Mucosa of descending colon (tissue), 3 donors: ENCODE measurements around the gene PARD3B. TPM values are rescaled to one million over a fixed set of nuclear protein-coding genes. Genes with fewer than 3 reads are reported as not detected.

ENCODE experiments used
- ATAC-seq: fragments of 200-7000 bp; cut with Tn5 transposase; one replicate; pipeline ENCODE4 v1.9.1; 2020; ENCODE audit warnings: mild to moderate bottlenecking, moderate library complexity
- DNase-seq, 3 donors: peaks; one replicate each; pipeline ENCODE4 v3.0.0-alpha.2; 2020
- H3K36me3 ChIP-seq: fragments of 200-600 bp; one replicate; pipeline ENCODE4 v1.8.0; 2021; ENCODE audit warnings: low read depth, mild to moderate bottlenecking
- H3K4me1 ChIP-seq: fragments of 200-600 bp; one replicate; pipeline ENCODE4 v1.8.0; 2021; ENCODE audit warnings: low read depth, mild to moderate bottlenecking
- H3K4me3 ChIP-seq: fragments of 200-600 bp; one replicate; pipeline ENCODE4 v1.8.0; 2021; ENCODE audit warnings: mild to moderate bottlenecking
- H3K9me3 ChIP-seq: fragments of 200-600 bp; one replicate; pipeline ENCODE4 v1.8.0; 2021; ENCODE audit warnings: mild to moderate bottlenecking
- intact Hi-C, 2 donors: fragments of 100-400 bp; cut with DNase I in 1 of 2; cut with micrococcal nuclease in 1 of 2; formaldehyde crosslinking; loops; one replicate each; pipeline versions ENCODE4 v1.11.0 to v1.11.1; 2022; cut with DNase I, micrococcal nuclease
- total RNA-seq, 3 donors: library from RNA; stranded (reverse); fragmentation: NEBNext Ultra II Directional in 2 of 3; extraction: Animal tissue kit (Norgen Biotek cat#: 25700) in 2 of 3; gene quantifications; one replicate each; pipeline versions ENCODE4 v1.2.1 to v1.2.4, GENCODE V29; 2021 to 2023
- TF ChIP-seq, protein P1 (sequence below): fragments of 200-600 bp; IDR thresholded peaks from one replicate; pipeline ENCODE4 v1.8.0; 2022; ENCODE audit warnings: antibody characterized with exemption, mild to moderate bottlenecking
- donor health status: DM: no; HTN: no; CAD: no; lungs with moderate emphysema.
- donor health status: DM: no; HTN: no; CAD: no.
- donor health status: DM: no; HTN: yes; CAD: no.

PARD3B gene
- total RNA-seq, 3 donors from 2014 or later, result 21.1 to 56.8 (median 44.0) TPM

DNA sequence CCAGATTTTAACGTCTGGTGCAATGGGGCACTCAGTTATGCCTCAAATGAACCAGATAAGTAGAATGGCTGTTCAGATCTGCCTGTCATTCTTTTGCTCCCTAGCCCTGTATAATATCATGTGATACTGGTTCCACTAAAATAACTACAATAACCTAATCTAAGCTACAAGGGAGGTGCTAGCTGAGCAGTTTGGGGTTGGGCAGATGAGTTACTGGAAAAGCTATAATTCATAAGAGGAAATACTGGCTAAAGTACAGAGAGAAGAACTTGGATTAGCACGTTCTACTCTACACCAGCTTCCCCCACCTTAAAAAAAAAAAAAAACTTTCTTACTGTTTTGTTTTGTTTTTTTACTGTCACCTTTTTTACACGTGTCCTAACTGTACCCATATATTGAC is 953.7 kb downstream of the PARD3B start:
- DNase-seq (peak in 1 of 3 donors; percentile 23), ATAC-seq (peak; percentile 87)
- intact Hi-C loops, result no loop called here
- Histone ChIP-seq H3K36me3 (no peaks in the 10 kb centered on the region), H3K4me1 (no peaks in the 10 kb centered on the region), H3K9me3 (no peaks in the 10 kb centered on the region), H3K4me3 (no peak overlapping the region)
- TF ChIP-seq, protein P1, sequence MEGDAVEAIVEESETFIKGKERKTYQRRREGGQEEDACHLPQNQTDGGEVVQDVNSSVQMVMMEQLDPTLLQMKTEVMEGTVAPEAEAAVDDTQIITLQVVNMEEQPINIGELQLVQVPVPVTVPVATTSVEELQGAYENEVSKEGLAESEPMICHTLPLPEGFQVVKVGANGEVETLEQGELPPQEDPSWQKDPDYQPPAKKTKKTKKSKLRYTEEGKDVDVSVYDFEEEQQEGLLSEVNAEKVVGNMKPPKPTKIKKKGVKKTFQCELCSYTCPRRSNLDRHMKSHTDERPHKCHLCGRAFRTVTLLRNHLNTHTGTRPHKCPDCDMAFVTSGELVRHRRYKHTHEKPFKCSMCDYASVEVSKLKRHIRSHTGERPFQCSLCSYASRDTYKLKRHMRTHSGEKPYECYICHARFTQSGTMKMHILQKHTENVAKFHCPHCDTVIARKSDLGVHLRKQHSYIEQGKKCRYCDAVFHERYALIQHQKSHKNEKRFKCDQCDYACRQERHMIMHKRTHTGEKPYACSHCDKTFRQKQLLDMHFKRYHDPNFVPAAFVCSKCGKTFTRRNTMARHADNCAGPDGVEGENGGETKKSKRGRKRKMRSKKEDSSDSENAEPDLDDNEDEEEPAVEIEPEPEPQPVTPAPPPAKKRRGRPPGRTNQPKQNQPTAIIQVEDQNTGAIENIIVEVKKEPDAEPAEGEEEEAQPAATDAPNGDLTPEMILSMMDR, result no peak

DNA sequence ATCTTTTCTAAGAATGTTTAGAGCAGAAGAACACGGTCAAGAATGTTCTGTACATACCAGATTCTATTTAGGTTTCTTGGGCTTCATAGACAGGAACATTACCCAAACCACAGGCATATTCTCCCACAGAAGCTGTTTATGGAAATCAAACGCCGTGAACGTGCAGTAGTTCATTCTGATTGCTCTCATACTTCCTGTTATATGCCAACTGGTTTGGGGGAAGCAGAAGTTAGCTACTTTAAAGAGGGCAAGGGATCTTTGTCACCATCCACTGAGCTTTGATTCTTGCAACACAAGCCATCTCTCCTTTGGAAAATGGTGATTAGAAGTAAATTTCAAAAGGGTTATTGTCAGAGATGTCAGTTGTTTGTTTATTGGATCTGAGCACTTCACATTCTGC is 954.8 kb downstream of the PARD3B start:
- TF ChIP-seq, protein P1, result no peak
- no peak for ATAC-seq
- Histone ChIP-seq H3K9me3 (no peaks in the 10 kb centered on the region), H3K36me3 (no peaks in the 10 kb centered on the region), H3K4me1 (no peaks in the 10 kb centered on the region), H3K4me3 (no peak overlapping the region)
- DNase-seq, result no peak
- intact Hi-C loops, result no loop called here

DNA sequence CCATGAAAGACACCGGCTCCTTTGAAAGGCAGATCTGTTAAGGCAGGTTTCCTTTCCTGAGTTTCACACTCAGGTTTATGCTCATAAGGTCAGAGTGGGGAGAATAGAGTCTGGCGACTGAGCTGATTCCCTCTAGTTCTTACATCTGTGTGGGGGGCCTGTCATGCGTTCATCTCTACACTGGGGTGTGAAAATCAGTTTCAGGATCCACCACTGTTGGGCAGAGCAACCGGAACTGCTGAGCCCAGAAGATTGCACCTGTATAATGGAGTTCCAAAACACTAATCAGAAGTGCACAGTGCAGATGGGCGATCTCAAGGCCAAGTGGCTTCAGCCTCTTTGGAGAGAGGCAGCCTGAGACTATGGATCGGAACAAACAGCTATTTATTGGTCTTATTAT is 955.7 kb downstream of the PARD3B start:
- H3K4me1 ChIP-seq, result no peaks in the 10 kb centered on the region
- no peaks in the 10 kb centered on the region for H3K36me3 ChIP-seq
- intact Hi-C loops, result no loop called here
- H3K9me3 ChIP-seq, result no peaks in the 10 kb centered on the region
- TF ChIP-seq, protein P1, result no peak
- no peak overlapping the region for H3K4me3 ChIP-seq
- no peak for ATAC-seq
- no peak for DNase-seq

DNA sequence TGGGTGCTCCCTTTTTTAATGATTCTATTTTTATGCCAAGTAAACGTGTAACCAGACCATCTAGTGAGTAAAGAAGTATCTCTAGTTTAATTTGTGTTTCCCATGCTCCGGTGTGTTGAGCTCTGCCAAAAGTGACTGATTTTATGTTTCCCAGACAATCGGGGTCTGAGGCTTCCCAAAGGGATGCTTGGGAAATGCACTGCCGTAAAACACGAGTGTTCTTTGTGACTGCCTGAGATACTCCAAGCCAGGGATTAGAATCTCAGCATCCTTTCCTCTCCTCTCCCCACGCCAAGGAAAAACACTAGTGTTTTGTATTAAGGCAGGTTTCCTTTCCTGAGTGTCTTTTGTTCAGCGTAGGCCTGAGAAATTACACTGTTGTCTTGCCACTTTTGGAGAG is 956.6 kb downstream of the PARD3B start:
- H3K36me3 ChIP-seq, result no peaks in the 10 kb centered on the region
- ATAC-seq (no peak), DNase-seq (no peak)

DNA sequence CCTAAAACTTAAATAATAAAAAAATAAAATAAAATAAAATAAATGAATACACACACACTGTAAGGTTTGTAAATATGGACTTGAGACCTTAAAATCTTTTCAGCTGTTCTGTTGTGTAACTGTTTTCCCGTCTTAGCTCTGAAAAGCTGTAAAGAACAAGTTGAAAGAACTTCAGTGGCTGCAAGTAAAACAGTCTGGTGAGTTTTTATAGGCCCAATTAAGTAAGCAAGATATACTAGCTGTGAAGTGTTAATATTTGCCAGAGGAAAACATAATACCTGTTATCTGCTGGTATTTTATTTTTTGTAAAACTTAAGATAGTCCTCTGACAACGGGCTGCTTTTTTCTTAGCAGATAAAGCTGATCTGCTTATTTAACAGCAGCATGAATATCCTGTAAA is 960.1 kb downstream of the PARD3B start:
- TF ChIP-seq, protein P1, result no peak
- Histone ChIP-seq H3K9me3 (no peaks in the 10 kb centered on the region), H3K4me1 (no peaks in the 10 kb centered on the region), H3K36me3 (no peaks in the 10 kb centered on the region), H3K4me3 (no peak overlapping the region)
- intact Hi-C loops, result no loop called here
- DNase-seq (no peak), ATAC-seq (peak; percentile 74)

More for the DNA sequence above, 956.6 kb downstream of the PARD3B start:
- H3K9me3 ChIP-seq, result no peaks in the 10 kb centered on the region
- intact Hi-C loops, result no loop called here
- H3K4me3 ChIP-seq, result no peak overlapping the region
- TF ChIP-seq, protein P1, result no peak
- no peaks in the 10 kb centered on the region for H3K4me1 ChIP-seq

DNA sequence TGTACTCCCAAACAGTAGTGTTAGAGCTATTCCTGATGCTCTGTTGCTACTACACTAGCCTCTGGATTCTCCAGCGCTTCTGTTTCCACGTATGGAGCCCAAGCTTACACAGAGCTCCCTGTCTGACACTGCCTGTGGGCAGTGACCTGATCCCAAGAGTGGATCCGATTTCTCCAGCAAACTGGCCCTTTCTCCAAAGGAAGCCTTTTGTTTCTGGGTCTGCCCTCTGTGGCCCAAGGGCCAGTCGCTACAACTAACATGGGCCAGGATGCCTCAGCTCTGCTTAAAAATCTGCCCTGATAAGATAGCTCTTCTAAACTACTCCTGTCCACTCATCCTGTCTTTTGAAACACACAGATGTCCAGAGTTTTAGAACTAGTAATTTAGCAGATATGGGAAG is 964.4 kb downstream of the PARD3B start:
- TF ChIP-seq, protein P1, result no peak
- Histone ChIP-seq H3K9me3 (no peaks in the 10 kb centered on the region), H3K4me1 (no peaks in the 10 kb centered on the region), H3K36me3 (no peaks in the 10 kb centered on the region), H3K4me3 (no peak overlapping the region)
- no peak for DNase-seq
- no peak for ATAC-seq
- intact Hi-C loops, result no loop called here
